HG03575 (cell line): Measurements from ENCODE around the gene NT5M.
"Not testable (repeated sequence)": the region's sequence is repeated elsewhere in the genome, so short reads cannot be mapped to it uniquely, and the experiment has no call there.

Experiments
- ATAC-seq: cut with Tn5 transposase; IDR thresholded peaks from one replicate; pipeline ENCODE4 v1.9.1; 2021; ENCODE audit not compliant: unreplicated experiment, insufficient number of reproducible peaks, low FRiP score; ENCODE audit errors: extremely low read depth

Gene NT5M

GRCh38 chr17:17364338-17364667 lies 61.1 kb downstream of the NT5M start:
- no peak for ATAC-seq

- ATAC-seq = no peak
These were observed 62.4 kb downstream of the NT5M start for GRCh38 chr17:17365476-17366110.

- ATAC-seq = no peak
These were observed 63.1 kb downstream of the NT5M start for GRCh38 chr17:17366235-17366634.

GRCh38 chr17:17366941-17367875 lies 64.0 kb downstream of the NT5M start:
- ATAC-seq = no peak

- no peak for ATAC-seq
These were observed 64.8 kb downstream of the NT5M start for GRCh38 chr17:17367931-17368330.

GRCh38 chr17:17370711-17371110 lies 67.5 kb downstream of the NT5M start:
- ATAC-seq = no peak

- no peak for ATAC-seq
These were observed 69.8 kb downstream of the NT5M start for GRCh38 chr17:17372856-17373520.

- no peak for ATAC-seq
These were observed 72.7 kb downstream of the NT5M start for GRCh38 chr17:17375841-17376240.

GRCh38 chr17:17376362-17376761 lies 73.2 kb downstream of the NT5M start:
- ATAC-seq = no peak

GRCh38 chr17:17377071-17377967 lies 74.1 kb downstream of the NT5M start:
- no peak for ATAC-seq

- no peak for ATAC-seq
These were observed 76.2 kb downstream of the NT5M start for GRCh38 chr17:17379197-17379991.

GRCh38 chr17:17380145-17380925 lies 77.2 kb downstream of the NT5M start:
- ATAC-seq = no peak

GRCh38 chr17:17381446-17382064 lies 78.4 kb downstream of the NT5M start:
- no peak for ATAC-seq

- no peak for ATAC-seq
These were observed 78.9 kb downstream of the NT5M start for GRCh38 chr17:17382065-17382459.

- ATAC-seq = no peak
These were observed 79.8 kb downstream of the NT5M start for GRCh38 chr17:17382971-17383370.

GRCh38 chr17:17383431-17384290 lies 80.5 kb downstream of the NT5M start:
- not testable (repeated sequence) for ATAC-seq
